Lung (tissue), 12 donors: Measurements from ENCODE around the gene MYOD1. TPM values are rescaled to one million over a fixed set of nuclear protein-coding genes. Genes with fewer than 3 reads are reported as not detected.

Experiments used
- ATAC-seq: fragments of 200-7000 bp; cut with Tn5 transposase; one replicate; pipeline ENCODE4 v1.9.1; 2020; ENCODE audit warnings: moderate number of reproducible peaks; ENCODE audit not compliant: insufficient read depth, low FRiP score
- DNase-seq, 3 donors: peaks; one replicate each; pipeline ENCODE4 v3.0.0-alpha.2; 2013 to 2017
- H3K27ac ChIP-seq, 2 donors: one replicate each; pipeline ENCODE4 v1.5.1; 2013; ENCODE audit warnings: mild to moderate bottlenecking in 2 of 2, moderate library complexity in 2 of 2, control low read depth in 1 of 2, inconsistent platforms in 1 of 2, low read depth in 1 of 2, low read length in 1 of 2
- H3K27me3 ChIP-seq, 3 donors: one replicate each; pipeline ENCODE4 v1.5.1; 2013; ENCODE audit warnings: low read length in 2 of 3; ENCODE audit not compliant: control insufficient read depth in 3 of 3, insufficient read depth in 3 of 3
- H3K36me3 ChIP-seq, 4 donors: one replicate each; pipeline ENCODE4 v1.5.1; 2013; ENCODE audit warnings: low read length in 4 of 4, mild to moderate bottlenecking in 1 of 4, moderate library complexity in 1 of 4; ENCODE audit not compliant: control insufficient read depth in 4 of 4, insufficient read depth in 4 of 4
- H3K4me1 ChIP-seq, 5 donors: one replicate each; pipeline ENCODE4 v1.5.1; 2013; ENCODE audit warnings: low read length in 5 of 5, mild to moderate bottlenecking in 2 of 5, moderate library complexity in 1 of 5; ENCODE audit not compliant: control insufficient read depth in 5 of 5, insufficient read depth in 5 of 5
- H3K4me3 ChIP-seq: one replicate; pipeline ENCODE4 v1.5.1; 2013; ENCODE audit warnings: mild to moderate bottlenecking, control low read depth, moderate library complexity
- H3K9ac ChIP-seq, 2 donors: one replicate each; pipeline ENCODE4 v1.5.1; 2013; ENCODE audit warnings: low read length in 2 of 2, control low read depth in 1 of 2; ENCODE audit not compliant: insufficient read depth in 1 of 2
- H3K9me3 ChIP-seq, 4 donors: one replicate each; pipeline ENCODE4 v1.5.1; 2013; ENCODE audit warnings: low read length in 3 of 4, mild to moderate bottlenecking in 1 of 4, moderate library complexity in 1 of 4; ENCODE audit not compliant: control insufficient read depth in 4 of 4, insufficient read depth in 3 of 4
- WGBS, 2 donors: extraction: QIAGEN DNeasy Blood & Tissue Kit; methylation state at CpG; one replicate each; pipeline ENCODE4 v1.1.7; 2013; 5-methylcytosine and 5-hydroxymethylcytosine counted together
- polyA plus RNA-seq, 2 donors: library from polyadenylated mRNA; stranded (reverse); fragments of 200-250 nt; gene quantifications; one replicate each; pipeline ENCODE4 v1.2.1, GENCODE V29; 2013
- total RNA-seq, 2 donors: library from RNA; depleted of rRNA in 1 of 2; stranded (reverse); fragments of >200 nt in 1 of 2; gene quantifications; one replicate each; pipeline ENCODE4 v1.2.1, GENCODE V29; 2014 to 2021
- TF ChIP-seq, protein P1 (sequence below): IDR thresholded peaks from 2 replicates; pipeline ENCODE4 v1.5.1; 2012; ENCODE audit warnings: mild to moderate bottlenecking; ENCODE audit errors: control extremely low read depth, extremely low read depth
- donor health status: control.
- donor health status: control.
- donor health status: Bipolar disorder and iron deficiency.
- donor health status: healthy.
- donor health status: DM: yes; HTN: yes; CAD: no.

Gene MYOD1
- total and polyA plus RNA-seq, 4 donors, result not detected

DNA sequence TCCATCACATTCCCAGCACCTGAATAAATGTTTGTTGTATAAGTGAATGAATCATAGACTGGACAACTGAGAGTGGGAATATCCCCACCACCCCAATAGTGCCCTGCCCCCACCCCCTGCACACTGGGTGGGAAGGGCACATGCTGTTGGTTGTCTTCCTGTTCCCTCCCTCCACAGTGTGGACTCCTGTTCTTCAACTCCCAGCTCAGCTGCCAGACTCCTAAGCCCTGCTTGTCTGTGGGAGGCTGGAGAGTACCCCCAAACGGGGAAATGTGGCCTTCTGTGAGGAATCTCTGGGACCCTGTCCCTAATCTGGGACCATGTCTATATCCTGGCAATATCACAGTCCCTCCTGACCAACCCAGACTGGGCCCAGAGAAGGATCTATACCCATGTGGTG, 5.5 kb upstream of the MYOD1 start:
- WGBS, 2 donors, result 0 to 25% methylated on average over 1 of the region's 1 CpG
- Histone ChIP-seq H3K36me3 (no peaks in the 10 kb centered on the region), H3K4me3 (no peak overlapping the region), H3K9me3 (no peaks in the 10 kb centered on the region), H3K27ac (no peak overlapping the region), H3K9ac (no peak overlapping the region), H3K4me1 (peaks cover 0 to 4% (median 0%) of the 10 kb centered on the region in 5 donors), H3K27me3 (peaks cover 15 to 73% (median 57%) of the 10 kb centered on the region in 3 donors)
- TF ChIP-seq, protein P1, sequence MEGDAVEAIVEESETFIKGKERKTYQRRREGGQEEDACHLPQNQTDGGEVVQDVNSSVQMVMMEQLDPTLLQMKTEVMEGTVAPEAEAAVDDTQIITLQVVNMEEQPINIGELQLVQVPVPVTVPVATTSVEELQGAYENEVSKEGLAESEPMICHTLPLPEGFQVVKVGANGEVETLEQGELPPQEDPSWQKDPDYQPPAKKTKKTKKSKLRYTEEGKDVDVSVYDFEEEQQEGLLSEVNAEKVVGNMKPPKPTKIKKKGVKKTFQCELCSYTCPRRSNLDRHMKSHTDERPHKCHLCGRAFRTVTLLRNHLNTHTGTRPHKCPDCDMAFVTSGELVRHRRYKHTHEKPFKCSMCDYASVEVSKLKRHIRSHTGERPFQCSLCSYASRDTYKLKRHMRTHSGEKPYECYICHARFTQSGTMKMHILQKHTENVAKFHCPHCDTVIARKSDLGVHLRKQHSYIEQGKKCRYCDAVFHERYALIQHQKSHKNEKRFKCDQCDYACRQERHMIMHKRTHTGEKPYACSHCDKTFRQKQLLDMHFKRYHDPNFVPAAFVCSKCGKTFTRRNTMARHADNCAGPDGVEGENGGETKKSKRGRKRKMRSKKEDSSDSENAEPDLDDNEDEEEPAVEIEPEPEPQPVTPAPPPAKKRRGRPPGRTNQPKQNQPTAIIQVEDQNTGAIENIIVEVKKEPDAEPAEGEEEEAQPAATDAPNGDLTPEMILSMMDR, result no peak
- DNase-seq (no peak), ATAC-seq (no peak)

DNA sequence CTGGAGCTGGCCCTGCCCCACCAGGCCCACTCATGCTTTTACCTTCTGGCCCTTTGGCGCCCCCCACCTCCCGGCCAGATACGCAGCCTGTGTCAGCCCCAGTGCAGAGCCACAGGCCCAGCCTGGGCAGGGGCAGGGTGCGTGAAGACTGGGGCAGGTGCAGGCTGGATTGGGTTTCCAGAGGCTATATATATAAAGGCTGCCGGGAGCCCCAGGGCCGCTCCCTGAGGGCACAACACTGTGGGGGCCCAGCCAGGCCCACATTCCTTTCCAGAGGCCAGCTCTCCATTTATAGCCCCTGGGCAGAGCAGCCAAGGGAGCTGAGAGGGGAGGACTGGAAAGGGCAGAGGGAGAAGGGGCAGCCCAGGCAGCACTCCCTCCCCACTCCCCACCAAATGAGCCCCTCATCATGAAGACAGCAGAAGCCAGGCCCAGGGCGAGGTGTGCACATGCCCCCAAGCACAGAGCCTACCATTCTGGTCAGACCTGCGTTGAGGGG, 5.0 kb upstream of the MYOD1 start:
- Histone ChIP-seq H3K36me3 (no peaks in the 10 kb centered on the region), H3K9ac (no peak overlapping the region), H3K4me1 (peaks cover 0 to 4% (median 0%) of the 10 kb centered on the region in 5 donors), H3K9me3 (no peaks in the 10 kb centered on the region), H3K27me3 (peaks cover 20 to 78% (median 59%) of the 10 kb centered on the region in 3 donors), H3K27ac (no peak overlapping the region), H3K4me3 (no peak overlapping the region)
- 55% methylated on average over 8 of the region's 8 CpGs for WGBS, 2 donors
- TF ChIP-seq, protein P1, result no peak
- no peak for DNase-seq
- ATAC-seq, result no peak

DNA sequence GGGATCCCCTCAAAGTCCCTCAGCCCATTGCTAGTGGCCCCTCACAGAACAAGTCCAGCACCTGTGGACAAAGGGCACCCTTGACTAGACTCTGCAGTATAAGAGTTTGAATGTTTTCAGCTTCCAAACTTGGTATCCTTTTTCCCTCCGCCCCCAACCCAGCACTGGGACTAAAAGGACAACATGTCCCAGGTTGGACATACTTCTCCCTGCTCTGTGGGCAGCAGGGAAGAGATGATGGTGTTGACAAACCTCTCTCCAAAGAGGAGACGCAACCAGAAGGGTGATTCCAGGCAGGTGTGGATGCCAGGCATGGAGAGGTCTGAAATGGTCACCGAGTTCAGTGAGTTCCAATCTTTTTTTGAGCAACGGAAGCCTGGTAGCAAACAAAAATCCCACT, 4.5 kb upstream of the MYOD1 start:
- DNase-seq, result no peak
- H3K4me3 ChIP-seq, result no peak overlapping the region
- H3K9ac ChIP-seq, result no peak overlapping the region
- H3K9me3 ChIP-seq, result peaks cover 0 to under 1% (median 0%) of the 10 kb centered on the region in 4 donors
- peaks cover 0 to 4% (median under 1%) of the 10 kb centered on the region in 5 donors for H3K4me1 ChIP-seq
- TF ChIP-seq, protein P1, result no peak
- H3K27ac ChIP-seq, result no peak overlapping the region
- no peaks in the 10 kb centered on the region for H3K36me3 ChIP-seq
- 78 to 84% methylated on average over 4 of the region's 4 CpGs for WGBS, 2 donors
- H3K27me3 ChIP-seq, result peaks cover 25 to 83% (median 62%) of the 10 kb centered on the region in 3 donors
- ATAC-seq, result no peak

DNA sequence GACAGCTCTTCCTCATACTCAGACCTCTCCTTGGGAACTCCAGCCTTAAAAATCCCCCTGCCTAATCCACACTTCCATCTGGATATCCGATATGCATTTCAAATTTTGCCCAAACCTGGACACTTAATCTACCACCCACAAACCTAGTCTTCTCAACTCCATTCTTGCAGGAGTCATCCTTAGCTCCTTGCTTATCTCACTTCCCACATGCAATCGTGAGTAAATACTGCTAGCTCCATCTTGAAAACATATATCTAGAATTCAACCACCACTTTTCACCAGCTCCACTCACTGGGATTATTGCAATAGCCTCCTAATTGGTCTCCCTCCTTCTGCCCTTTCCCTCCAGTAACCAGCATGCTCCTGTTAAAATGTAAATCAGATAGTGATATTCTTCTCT, 2.6 kb upstream of the MYOD1 start:
- WGBS, 2 donors, result 78% methylated on average over 2 of the region's 2 CpGs
- ATAC-seq (no peak), DNase-seq (no peak)
- H3K27me3 ChIP-seq, result peaks cover 43 to 85% (median 67%) of the 10 kb centered on the region in 3 donors
- no peak overlapping the region for H3K27ac ChIP-seq
- peaks cover 0 to 1% (median 0%) of the 10 kb centered on the region in 4 donors for H3K9me3 ChIP-seq
- H3K4me3 ChIP-seq, result no peak overlapping the region
- no peaks in the 10 kb centered on the region for H3K36me3 ChIP-seq
- TF ChIP-seq, protein P1, result no peak
- H3K4me1 ChIP-seq, result peaks cover 0 to 13% (median 3%) of the 10 kb centered on the region in 5 donors
- H3K9ac ChIP-seq, result no peak overlapping the region
